GM21381 (cell line): ENCODE measurements around the gene LCN1.
"Not testable (repeated sequence)": the region's sequence is repeated elsewhere in the genome, so short reads cannot be mapped to it uniquely, and the experiment has no call there.

ENCODE experiments used
- ATAC-seq: cut with Tn5 transposase; IDR thresholded peaks from one replicate; pipeline ENCODE4 v1.9.1; 2021; ENCODE audit warnings: mild to moderate bottlenecking, moderate library complexity; ENCODE audit not compliant: unreplicated experiment

The LCN1 gene

DNA sequence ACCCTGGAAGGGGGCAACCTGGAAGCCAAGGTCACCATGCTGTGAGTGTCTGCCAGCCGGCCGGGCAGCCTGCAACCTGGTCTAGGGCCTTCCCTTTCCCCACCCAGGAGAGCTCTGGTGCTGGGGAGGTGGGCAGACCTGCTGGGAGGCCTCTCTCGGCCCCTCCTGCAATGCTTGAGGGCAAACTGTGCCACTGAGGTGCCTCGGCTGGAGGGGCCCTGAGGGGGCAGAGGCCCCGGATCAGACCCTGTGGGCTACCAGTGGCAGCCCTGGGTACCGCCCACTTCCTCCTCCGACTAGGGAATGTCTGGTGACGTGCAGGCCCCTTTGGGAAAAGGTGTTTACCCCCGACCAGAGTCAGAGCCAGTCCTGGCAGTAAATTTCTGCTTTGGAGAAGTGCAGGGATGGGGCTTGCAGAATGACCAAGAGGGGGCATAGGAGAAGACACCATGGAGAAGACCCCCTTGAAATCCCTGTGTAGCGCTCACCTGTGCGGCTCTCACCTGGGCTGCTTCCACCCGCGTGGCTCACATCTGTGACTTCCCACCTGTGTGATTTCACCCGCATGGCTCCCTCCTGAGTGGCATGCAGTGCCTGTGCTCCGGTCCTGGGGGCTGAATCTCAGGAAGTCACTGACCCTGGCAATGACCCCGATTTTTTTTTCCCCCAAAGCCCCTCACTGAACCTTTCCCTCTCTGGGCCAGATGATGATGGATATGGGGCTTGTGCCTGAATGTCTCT, 1.1 kb downstream of the LCN1 start:
- ATAC-seq, result no peak

DNA sequence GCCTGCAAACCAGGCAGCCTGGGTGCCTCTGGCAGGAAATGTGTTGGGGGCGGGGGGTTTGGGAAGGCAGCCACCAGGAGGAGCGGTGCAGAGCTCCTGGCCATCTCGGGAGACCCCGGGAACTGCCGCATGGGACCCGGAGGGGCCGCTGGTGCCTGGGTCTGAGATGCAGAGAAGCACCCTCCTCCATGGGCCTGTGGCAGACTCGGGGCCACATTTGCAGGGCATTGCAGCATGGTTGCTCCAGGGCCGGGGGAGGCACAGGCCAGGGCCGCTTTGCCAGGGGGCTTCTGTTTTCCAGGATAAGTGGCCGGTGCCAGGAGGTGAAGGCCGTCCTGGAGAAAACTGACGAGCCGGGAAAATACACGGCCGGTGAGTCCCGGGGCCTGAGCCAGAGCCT, 1.7 kb downstream of the LCN1 start:
- no peak for ATAC-seq

DNA sequence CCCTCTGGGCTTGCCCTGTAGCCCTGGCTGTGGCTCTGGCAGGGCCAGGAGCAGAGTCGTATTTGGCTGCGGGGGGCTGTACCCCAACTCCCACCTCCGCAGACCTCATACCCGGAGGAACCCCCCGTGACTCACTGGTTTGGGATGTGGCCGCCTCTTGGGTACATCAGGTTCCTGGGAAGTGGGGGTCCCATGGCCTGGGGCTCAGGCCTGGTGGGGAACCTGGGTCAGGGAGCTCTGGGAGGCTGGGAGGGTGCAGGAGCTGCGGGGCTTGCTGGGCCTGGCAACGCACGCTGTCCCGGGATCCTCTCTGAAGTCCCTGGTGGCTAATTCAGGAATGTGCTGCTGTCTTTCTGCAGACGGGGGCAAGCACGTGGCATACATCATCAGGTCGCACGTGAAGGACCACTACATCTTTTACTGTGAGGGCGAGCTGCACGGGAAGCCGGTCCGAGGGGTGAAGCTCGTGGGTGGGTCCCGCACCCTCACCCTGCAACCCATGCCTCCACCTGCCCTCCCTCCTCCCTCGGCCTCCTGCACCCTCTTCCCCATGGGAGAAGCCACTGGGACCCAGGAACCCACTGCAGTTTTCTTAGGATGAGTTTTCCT, 2.4 kb downstream of the LCN1 start:
- no peak for ATAC-seq

DNA sequence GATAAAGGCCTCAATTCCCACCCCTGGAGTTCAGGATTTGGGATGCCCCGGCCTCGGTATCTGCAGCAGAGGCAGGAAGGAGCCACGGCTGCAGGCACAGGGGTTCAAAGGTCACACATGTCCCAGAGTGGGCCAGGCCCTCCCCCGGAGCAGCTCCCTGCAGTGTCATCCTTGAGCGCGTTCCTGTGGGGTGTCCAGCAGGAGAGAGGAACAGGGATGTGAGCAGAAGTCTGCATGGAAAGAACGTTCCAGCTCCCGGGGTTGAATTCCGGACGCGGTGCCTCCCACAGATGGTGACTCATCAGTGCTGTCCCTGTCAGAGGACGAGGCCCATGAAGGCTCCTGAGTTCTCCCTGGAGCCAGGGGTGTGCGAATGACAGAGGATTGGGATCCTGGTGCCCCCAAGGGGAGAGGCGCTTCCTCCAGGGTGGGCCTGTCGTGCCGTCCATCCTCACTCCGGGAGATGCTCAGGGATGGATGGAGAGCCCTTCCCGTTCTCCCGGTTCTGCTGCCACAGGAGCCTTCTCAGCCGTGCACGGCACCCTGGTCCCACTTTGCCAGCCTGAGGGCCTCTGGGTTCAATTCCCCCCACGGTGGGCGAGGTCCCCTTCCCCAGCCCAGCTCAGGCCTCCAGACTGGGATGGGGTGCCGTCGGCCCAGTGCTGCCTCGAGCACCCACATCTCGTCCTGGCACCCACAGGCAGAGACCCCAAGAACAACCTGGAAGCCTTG, 3.1 kb downstream of the LCN1 start:
- ATAC-seq, result no peak

DNA sequence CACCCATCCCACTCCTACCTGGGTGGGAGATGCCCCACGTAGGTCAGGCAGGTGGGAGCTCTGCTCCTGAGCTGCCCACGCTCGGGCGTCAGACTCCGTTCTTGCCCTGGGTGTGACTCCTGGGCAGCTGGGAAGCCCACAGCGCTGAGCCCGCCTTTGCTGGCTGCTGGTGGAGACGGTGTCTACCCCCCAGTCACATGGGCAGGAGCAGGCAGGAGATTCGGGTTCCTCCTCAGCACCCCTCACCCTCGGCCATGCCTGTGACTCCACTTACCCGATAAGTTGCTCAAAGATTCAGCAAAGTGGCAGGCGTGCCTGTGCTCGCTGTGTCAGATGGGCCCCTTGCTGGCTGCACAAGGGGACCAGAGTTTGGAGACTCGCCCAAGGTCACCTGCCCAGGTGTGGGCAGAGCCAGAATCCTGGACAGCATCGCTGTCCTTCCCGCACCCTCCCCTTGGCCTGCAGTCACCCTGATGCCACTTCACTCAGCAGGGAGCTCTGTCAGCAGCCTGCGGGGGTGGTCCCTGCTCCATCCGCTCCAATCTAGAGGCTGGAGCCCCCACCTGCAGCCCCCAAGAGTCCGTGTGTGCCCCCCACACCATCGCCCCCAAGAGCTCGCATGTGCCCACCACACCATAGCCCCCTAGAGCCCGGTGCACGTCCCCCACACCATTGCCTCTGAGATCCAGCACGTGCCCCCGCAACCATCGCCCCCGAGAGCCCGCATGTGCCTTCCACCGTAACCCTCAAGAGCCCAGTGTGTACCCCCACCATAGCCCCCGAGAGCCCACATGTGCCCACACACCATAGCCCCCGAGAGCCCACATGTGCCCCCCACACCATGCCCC, 4.2 kb downstream of the LCN1 start:
- no peak for ATAC-seq

DNA sequence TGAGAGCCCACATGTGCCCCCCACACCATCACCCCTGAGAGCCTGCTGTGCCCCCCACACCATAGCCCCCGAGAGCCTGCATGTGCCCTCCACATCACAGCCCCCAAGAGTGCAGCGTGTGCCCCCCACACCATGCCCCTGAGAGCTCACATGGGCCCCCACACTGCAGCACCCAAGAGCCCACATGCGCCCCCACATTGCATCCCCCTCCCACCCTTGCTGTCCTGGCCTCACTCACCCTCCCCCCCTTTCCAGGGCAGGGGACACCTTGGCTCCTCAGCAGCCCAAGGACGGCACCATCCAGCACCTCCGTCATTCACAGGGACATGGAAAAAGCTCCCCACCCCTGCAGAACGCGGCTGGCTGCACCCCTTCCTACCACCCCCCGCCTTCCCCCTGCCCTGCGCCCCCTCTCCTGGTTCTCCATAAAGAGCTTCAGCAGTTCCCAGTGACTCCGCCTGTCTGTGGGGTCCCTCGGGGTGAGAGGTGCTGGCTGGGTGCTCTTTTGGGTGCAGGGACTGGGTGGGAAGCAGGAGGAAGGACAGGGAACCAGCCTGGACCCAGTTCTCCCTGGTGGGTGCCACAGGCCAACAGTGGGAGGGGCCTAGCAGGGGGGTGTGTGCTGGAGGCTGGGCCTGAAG, 5.0 kb downstream of the LCN1 start:
- ATAC-seq, result no peak

DNA sequence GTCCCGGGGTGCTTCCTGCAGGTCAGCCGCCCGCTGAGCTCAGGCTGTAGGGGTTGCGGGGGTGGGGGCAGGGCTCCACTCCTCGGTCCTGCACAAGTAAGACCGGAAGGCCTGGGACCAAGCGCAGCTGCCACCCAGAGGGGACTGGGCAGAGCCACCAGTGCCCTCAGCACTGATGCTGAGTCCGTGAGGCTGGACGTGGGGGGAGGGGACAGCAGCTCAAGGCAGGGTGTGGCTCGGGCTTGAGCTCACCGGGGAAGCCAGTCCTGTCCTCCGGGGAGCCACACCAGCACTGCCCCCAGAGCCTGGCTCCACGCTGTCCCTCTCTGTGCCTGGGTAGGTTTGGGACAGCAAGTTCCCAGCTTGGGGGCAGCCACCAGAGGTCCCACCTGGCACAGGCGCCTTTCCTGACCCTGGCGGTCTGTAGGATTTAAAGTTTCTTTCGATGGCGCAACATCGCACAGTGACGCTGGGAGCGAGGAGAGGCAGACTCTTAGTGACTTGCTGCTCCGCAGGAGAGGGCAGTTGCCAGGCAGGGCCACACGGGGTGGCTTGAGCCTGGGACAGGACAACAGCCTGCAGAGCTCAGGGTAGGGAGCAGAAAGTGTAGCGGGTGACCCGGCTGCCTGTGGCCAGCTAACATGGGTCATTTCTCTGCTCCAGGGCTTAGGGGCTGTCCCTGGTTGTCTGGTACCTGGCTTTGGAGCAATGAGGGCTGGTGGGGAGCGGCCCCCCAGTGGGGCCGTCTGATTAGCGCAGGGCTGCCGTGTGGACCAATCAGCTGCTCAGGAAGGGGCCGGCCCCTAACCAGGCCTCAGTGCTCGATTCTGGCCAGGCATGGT, 5.7 kb downstream of the LCN1 start:
- ATAC-seq, result no peak

DNA sequence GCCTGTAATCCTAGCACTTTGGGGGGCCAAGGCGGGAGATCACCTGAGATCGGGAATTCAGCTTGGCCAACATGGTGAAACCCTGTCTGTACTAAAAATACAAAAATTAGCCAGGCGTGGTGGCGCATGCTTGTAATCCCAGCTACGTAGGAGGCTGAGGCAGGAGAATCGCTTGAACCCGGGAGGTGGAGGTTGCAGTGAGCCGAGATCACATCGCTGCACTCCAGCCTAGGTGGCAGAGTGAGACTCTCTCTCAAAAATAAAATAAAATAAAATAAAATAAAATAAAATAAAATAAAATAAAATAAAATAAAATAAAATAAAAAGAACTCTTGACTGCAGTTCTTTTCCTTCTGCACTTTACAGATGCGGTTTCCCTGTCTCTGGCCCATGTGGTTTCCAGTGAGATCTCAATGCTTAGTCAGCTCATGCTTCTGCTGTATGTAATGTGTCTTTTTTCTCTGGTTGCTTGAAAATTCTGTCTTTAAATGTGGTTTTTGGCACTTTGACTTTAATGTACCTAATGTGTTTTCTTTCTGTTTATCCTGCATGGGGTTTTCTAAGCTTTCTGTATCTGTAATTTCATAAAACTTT, 7.7 kb downstream of the LCN1 start:
- ATAC-seq, result not testable (repeated sequence)

DNA sequence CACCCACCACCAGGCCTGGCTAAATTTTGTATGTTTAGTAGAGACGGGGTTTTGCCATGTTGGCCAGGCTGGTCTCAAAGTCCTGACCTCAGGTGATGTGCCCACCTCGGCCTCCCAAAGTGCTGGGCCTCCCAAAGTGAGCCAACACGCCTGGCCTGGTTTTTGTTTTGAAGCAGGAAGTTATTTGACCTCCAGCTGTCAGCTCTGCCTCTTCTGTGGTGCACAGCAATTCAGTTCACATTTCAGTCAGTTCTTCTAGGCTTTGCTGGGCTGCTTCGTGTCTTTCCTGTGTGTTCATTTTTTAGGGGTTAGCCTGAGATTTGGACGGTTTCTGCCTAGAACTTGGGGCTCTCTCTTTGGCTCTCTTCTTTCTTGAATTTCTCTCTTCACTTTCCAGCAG, 8.9 kb downstream of the LCN1 start:
- ATAC-seq, result no peak

DNA sequence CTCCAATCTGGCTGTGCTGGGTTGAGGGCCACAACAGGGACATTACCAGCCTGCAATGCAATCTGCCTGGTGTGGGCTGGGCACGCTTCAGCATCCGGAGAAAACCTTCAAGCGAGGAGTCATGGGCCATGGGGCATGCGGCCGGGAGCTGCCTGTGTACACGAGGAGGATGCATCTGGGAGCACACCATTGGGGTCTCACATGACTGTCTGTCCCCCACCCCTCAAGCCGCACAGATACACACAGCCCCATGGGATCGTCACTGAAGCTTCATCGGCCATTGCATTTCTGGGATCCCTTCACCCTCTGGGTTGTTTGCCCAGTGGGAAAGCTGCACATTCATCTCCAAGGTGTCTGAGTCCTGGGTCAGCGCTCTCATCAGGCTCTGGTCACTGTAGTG, 9.9 kb downstream of the LCN1 start:
- no peak for ATAC-seq

DNA sequence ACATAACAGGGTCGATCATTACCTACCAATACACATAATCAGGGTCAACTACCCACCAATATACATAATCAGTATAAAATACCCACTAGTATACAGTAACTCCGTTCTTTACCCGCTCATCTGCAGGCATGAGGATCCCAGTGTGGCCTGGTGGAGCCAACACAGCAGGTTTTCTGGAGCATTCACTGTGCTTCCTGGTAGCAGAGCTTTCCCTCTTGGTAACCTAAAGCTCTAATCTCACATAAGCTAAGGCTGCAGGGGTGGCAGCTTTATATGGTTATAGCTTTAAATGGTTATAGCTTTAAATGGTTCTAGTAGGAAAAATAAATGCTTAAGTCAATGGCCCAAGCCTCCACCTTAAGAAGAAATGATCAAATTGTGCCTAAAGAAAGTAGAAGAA, 11.9 kb downstream of the LCN1 start:
- ATAC-seq, result no peak

DNA sequence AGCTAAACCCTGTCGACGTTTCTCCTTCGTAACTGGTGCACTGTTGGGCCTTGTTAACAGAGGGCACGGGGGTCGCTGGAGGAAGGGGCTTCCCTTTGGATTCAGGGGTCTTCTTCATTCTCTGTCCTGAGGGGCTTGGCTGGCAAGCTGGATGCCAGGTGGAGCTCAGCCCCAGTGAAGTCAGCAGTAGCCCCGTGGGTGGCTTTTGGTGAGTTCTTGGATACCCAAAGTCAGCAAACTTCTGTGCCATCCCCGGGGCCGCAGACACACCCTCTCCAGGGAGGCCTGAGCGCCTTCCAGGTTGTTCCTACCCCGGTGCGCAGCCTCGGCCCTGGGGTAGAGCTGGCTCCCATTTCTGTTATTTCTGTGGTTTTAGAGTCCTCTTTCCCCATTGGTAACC, 12.4 kb downstream of the LCN1 start:
- ATAC-seq, result no peak

DNA sequence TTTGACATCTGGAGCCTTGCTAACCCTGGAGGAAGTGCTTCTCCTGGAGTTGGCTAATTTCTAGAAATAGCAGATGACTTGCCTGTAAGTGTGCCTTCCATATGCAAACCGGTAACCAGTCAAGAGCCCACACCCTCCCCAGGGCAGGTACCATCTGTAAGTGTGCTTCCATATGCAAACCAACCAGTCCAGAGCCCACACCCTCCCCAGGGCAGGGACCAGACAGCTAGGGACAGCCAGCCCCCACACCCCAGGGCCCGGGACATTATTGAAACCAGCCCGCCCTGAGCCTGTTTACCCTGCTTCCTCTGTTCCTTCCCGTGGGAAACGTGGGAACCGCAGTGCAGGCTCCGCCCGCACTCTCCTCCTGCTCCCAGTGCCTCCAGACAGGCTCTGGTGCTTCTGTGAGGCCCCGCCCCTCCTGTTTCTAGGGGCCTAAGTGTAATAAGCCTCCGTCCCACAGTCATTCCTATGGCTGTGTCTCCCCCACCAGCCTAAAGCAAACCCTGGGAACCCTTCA, 13.0 kb downstream of the LCN1 start:
- ATAC-seq, result not testable (repeated sequence)

DNA sequence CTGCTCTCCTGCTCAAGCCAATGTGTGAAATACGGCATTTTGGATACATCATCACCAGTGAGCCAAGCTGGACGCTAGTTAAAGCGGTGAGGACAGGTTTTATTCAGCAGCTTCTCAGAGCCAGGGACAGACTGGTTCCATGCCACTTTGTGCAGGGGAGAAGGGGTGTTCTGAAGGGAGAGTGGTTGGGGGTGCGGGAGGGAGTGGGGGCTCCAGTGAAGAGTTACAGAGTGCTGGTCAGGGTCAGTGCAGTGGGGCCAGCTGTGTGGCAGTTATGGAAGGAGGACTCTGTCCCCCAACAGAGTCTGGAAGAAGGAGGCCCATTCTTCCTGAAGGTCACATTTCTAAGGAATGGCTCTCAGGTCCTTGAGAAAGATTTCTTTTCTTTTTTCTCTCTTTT, 13.6 kb downstream of the LCN1 start:
- ATAC-seq, result not testable (repeated sequence)

DNA sequence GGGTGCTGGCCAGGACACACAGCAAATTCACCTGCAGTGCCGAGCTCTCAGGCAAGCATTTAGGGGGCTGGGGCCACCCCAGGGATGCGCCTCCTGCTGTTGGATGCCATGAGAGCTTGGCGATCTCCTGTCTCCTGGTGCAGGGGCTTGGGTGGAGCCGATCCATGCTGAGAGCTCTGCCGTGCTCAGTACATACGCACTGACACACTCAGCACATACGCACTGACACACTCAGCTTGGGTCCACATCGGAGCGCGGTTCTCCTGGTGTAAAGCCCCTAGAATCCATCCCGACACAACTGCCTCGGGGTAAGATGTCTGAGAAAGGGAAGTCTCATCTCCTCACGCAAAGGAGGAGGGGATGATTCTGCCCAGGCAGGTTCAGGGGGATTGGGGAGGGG, 14.4 kb downstream of the LCN1 start:
- not testable (repeated sequence) for ATAC-seq

DNA sequence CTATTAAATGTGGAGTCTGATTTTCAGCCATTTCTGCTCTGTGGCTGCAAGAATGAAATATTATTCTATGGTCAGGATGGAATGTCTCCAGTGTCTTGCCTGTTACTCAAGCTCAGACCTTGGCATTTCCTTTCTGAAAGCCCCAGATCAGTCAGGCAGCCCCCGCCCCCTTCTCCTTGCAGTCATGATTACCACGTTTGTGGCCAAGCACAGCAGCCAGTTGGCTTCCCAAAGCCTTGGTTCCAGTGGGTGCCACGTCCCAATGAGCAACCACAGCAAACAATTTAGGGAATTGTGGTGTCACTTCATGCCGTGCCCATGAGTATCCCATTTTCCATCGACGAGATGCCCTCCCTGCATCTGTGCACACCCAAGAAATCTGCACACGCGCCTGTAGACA, 15.0 kb downstream of the LCN1 start:
- ATAC-seq, result no peak

DNA sequence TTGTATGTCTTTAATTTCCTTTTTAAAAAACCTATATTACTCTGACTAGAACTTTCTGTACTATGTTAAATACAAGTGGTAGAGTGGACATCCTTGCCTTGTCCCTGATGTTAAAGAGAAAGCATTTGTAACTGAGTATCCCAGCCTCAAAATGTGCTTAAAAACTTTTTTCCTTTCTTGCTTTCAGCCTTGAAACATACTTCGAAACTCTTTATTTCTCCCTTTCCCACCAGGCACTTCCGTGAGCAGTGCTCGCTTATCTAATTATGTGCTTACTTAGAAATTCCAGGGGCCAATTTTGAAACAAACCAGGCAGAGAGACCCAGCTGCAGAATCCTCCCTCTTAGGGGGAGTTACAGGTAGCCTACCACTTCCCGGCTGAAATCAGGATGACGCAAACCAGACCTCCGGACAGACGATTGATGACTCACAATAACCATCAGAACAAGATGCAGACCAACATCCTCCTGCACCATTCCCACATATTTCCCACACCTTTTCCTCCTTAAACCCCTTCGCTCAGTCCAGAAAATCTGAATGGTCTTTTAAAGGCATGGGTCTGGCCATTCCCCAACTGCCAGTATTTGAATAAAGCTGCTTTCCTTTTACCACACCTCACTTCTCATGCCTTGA, 22.1 kb downstream of the LCN1 start:
- not testable (repeated sequence) for ATAC-seq

DNA sequence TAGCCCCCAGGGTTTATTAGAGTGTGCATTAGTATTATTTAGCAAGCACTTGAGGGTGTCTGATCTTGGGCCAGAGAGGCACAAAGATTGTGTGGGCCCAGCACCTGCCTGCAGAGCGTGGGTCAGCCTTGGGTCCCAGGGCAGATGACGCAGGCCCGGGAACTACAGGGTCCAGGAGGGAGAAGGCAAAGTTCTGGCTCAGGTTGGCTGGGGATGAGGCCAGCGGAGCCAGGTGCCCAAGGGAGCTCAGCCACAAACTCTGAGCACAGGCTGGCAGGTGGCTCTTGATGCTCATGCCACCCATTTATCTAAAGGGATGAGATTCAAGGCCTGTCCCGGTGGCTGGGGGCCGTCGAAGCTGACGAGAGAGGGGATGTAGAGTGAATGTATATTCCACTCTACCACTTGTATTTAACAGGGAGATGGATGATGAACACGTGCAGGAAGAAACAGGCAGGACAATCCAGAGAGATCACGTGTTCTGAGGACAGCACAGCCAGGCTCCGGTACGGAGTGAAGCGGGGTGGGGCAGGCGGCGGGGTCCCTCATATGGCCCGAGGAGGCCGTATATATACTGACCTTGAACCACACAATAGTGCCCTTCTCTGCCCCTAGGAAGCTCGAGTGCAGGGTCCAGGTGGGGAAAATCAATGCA, 23.9 kb downstream of the LCN1 start:
- ATAC-seq, result no peak
